ENCODE data around the gene MAD2L2.

MAD2L2 gene

GRCh38 chr1:11681071-11681771 is at the start of gene MAD2L2:
Gene MAD2L2 (minus strand): TSS chr1:11681148. CDS start chr1:11680601, 547 bp downstream.
- peak; percentile 77 for DNase-seq

GRCh38 chr1:11730429-11730891 is 49.5 kb upstream of the MAD2L2 start:
- DNase-seq, result peak; percentile 67

GRCh38 chr1:11729498-11730428 is 48.8 kb upstream of the MAD2L2 start:
- peak; percentile 24 for DNase-seq

GRCh38 chr1:11729155-11729497 is 48.2 kb upstream of the MAD2L2 start:
- no peak for DNase-seq

- no peak for DNase-seq
Measured at GRCh38 chr1:11728126-11728806, 47.3 kb upstream of the MAD2L2 start.

GRCh38 chr1:11727119-11727518 is 46.2 kb upstream of the MAD2L2 start:
- DNase-seq, result no peak

GRCh38 chr1:11725616-11726015 is 44.7 kb upstream of the MAD2L2 start:
- no peak for DNase-seq

- DNase-seq, result no peak
Measured at GRCh38 chr1:11722538-11722937, 41.6 kb upstream of the MAD2L2 start.

- no peak for DNase-seq
Measured at GRCh38 chr1:11721311-11721710, 40.4 kb upstream of the MAD2L2 start.

- no peak for DNase-seq
Measured at GRCh38 chr1:11720525-11720924, 39.6 kb upstream of the MAD2L2 start.

- DNase-seq, result no peak
Measured at GRCh38 chr1:11720033-11720376, 39.1 kb upstream of the MAD2L2 start.

GRCh38 chr1:11719313-11720032 is 38.5 kb upstream of the MAD2L2 start:
- DNase-seq, result peak; percentile 84

GRCh38 chr1:11714831-11715575 is 34.1 kb upstream of the MAD2L2 start:
- no peak for DNase-seq

- no peak for DNase-seq
Measured at GRCh38 chr1:11713095-11713494, 32.1 kb upstream of the MAD2L2 start.

- no peak for DNase-seq
Measured at GRCh38 chr1:11712285-11712684, 31.3 kb upstream of the MAD2L2 start.

GRCh38 chr1:11711490-11711889 is 30.5 kb upstream of the MAD2L2 start:
- DNase-seq, result no peak

GRCh38 chr1:11708554-11709350 is 27.8 kb upstream of the MAD2L2 start:
- DNase-seq, result no peak

GRCh38 chr1:11707621-11708276 is 26.8 kb upstream of the MAD2L2 start:
- peak; percentile 89 for DNase-seq

- DNase-seq, result no peak
Measured at GRCh38 chr1:11706292-11706691, 25.3 kb upstream of the MAD2L2 start.

- DNase-seq, result no peak
Measured at GRCh38 chr1:11705596-11705995, 24.6 kb upstream of the MAD2L2 start.
